Activated naive CD4-positive, alpha-beta T cell treated with anti-CD3 and anti-CD28 coated beads, Interleukin-2, amount 10 ng/mL, durations not matched to agents 5 hours and 36 hours (primary cell): Measurements from ENCODE around the gene RBMXL3. TPM values are rescaled to one million over a fixed set of nuclear protein-coding genes. Genes with fewer than 3 reads are reported as not detected.

Experiments used
- total RNA-seq, 2 experiments: library from RNA; stranded (reverse); gene quantifications; one replicate each; pipeline ENCODE4 v1.2.3, GENCODE V29; 2021

RBMXL3 gene
- total RNA-seq = not detected

DNA sequence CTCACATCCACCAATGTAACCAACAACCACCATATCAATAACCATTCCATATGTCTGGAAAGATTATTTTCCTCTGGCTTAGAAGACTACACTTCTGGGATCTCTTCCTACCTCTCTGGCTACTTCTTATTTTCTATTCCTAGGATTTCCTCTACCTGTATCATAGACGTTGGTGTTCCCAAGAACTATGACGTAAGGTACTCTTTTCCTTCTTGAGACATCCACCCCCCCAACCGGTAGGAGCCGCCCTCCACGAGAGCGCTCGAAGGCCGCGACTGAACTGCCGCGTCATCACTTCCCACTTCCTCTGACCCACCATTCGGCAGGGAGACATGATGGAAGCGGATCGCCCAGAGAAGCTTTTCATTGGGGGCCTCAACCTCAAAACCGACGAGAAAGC, at the start of gene RBMXL3:
Gene RBMXL3, plus strand, starts transcription at position 301 of the 400 bp plus-strand sequence. Its CDS starts 32 bp downstream, at position 333.

DNA sequence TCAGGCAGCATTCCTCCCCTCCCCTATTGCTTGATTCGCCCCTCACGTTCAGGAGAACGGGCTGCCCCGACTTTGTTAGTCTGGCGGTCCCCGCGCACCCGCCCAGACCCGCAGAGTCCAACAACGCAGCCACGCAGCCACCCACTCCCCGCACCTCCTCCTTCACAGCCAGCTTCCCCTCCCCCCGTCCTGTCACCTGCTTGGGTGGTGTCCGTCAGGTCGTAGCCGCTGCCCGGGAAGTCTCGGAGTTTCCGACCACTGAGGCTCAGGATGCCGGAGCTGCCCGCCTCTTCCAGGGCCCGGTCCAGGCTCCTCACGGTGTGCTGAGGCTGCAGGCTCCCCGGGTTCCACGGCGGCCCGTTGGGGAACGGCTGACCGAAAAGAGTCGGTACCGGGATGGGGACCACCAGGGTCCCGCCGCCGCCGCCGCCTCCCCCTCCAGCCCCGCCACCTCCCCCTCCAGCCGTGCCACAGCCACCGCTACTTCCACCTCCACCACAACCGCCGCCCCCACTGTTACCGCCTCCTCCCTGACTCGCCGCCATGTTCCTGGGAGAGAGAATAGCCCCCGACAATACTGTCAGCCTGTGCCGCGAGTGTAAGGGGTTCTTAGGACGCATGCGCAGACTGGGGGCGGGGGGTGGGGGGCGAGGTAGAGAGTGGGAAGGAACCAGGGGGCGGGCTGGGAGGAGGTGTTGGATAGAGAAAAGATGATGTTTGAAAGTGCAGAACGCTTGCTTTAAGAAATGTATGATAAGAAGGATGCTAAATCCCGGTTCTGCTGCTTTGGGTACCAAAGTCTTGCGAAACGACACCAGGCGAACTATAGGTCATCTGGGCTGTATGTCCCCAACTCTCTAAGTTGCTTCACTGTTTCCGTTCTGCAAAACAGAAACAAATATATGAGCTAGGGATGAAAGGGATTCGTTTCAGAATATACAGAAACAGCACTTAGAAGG, 44.6 kb downstream of the RBMXL3 start, which contains the start of gene LRCH2:
Gene LRCH2, minus strand, starts transcription at position 600 of the 959 bp plus-strand sequence. Its CDS starts 55 bp downstream, at position 545.

Other genes starting within 250 kb of the RBMXL3 start
- not detected for gene IL13RA2, start 171.8 kb upstream of the RBMXL3 start, total RNA-seq
- not detected for gene LRCH2, start 44.7 kb downstream of the RBMXL3 start, total RNA-seq
- gene LUZP4, start 100.3 kb downstream of the RBMXL3 start, total RNA-seq = not detected